Thymus (tissue), 11 donors: ENCODE measurements around the gene RASGRP1. TPM values are rescaled to one million over a fixed set of nuclear protein-coding genes. Genes with fewer than 3 reads are reported as not detected.

Experiments used
- DNase-seq, 9 donors: peaks; one replicate each; pipeline ENCODE4 v3.0.0-alpha.2; 2013; ENCODE audit warnings: low spot score in 9 of 9, low read depth in 6 of 9, missing footprints in 1 of 9
- H3K27ac ChIP-seq, 2 donors: one replicate each; pipeline ENCODE4 v1.5.1; 2013; ENCODE audit warnings: control low read depth in 1 of 2, low read depth in 1 of 2, low read length in 1 of 2, mild to moderate bottlenecking in 1 of 2, moderate library complexity in 1 of 2
- H3K27me3 ChIP-seq, 2 donors: one replicate each; pipeline ENCODE4 v1.5.1; 2013; ENCODE audit warnings: low read length in 1 of 2; ENCODE audit not compliant: control insufficient read depth in 2 of 2, insufficient read depth in 1 of 2
- H3K36me3 ChIP-seq, 2 donors: one replicate each; pipeline ENCODE4 v1.5.1; 2013; ENCODE audit warnings: low read length in 1 of 2, mild to moderate bottlenecking in 1 of 2, moderate library complexity in 1 of 2; ENCODE audit not compliant: control insufficient read depth in 2 of 2, insufficient read depth in 2 of 2
- H3K4me1 ChIP-seq, 2 donors: one replicate each; pipeline ENCODE4 v1.5.1; 2013; ENCODE audit warnings: low read length in 2 of 2; ENCODE audit not compliant: control insufficient read depth in 2 of 2, insufficient read depth in 2 of 2
- H3K4me3 ChIP-seq, 2 donors: one replicate each; pipeline ENCODE4 v1.5.1; 2013; ENCODE audit warnings: low read length in 2 of 2, control low read depth in 1 of 2, mild to moderate bottlenecking in 1 of 2
- H3K9me3 ChIP-seq, 2 donors: one replicate each; pipeline ENCODE4 v1.5.1; 2013; ENCODE audit warnings: low read length in 1 of 2, mild to moderate bottlenecking in 1 of 2; ENCODE audit not compliant: control insufficient read depth in 2 of 2, insufficient read depth in 1 of 2
- WGBS: extraction: QIAGEN DNeasy Blood & Tissue Kit; methylation state at CpG from one replicate; pipeline ENCODE4 v1.1.7; 2013; 5-methylcytosine and 5-hydroxymethylcytosine counted together
- polyA plus RNA-seq: library from polyadenylated mRNA; stranded (reverse); fragments of 200-250 nt; gene quantifications from one replicate; pipeline ENCODE4 v1.2.3, GENCODE V29; 2013
- total RNA-seq: library from RNA; stranded (reverse); fragments of 120-200 nt; gene quantifications from one replicate; pipeline ENCODE4 v1.2.4, GENCODE V29; 2013
- donor health status: healthy.

RASGRP1 gene
- total and polyA plus RNA-seq, 2 donors, result 12.3 to 53.3 TPM

DNA sequence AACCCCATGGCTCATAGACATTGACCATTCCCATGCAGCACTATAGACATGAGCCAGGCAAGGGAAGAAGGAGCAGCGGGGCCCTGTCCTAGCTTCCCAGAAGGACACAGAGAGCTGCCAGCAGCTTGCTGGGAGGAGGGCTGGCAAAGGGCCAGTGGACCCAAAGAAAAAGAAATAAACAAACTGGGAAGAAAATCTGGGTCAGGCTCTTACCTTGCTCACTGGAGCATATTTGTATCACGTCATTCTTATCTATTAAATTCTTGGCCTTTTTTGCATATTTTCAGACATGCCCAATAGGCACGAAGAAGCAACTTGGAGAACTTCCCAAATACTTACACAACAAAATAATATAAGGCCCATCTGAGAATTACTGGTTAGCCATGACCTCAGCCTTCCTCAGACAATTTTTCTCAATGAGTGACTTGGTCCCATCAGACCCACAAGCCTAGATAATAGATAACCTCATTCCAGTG, 28.4 kb downstream of the RASGRP1 start:
- Histone ChIP-seq H3K4me3 (no peak overlapping the region), H3K27ac (no peak overlapping the region), H3K36me3 (peaks cover 29 to 40% of the 10 kb centered on the region in 2 donors), H3K9me3 (no peaks in the 10 kb centered on the region), H3K27me3 (no peaks in the 10 kb centered on the region), H3K4me1 (peaks cover 18 to 19% of the 10 kb centered on the region in 2 donors)
- 94% methylated on average over 3 of the region's 3 CpGs for WGBS
- no peak for DNase-seq

DNA sequence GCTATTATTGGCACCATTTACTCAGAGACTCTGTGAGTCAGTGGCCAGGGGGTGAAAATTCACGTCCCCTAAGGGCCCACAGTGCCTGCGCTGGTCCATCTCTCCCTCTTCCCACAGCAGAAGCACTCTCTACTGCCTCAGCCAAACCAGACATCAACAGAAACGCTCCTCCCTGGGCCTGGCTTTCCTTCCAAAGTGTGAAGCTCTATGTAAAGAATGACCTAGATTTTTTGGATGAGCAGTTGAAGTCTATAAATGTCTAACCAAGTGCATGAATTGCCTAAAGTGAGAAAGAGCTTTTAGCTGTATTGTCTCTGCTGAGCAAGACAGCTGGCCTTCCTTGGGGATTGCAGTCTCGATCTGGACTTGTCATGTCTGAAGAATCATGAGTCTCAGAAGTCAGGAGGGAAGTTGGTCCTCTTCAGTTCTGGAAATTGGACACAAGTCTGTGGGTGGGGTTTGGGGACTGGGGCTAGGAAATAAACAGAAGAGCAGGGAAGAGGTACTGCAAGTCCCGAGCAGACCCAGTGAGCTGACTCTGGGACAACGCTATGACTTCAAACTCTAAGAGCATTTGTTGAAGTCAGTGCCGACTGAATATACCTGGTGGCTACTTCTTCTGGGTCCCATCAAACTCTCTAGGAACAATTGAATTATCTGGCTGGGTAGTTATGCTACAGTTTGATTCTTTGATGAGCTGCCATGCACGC, 29.0 kb downstream of the RASGRP1 start:
- H3K9me3 ChIP-seq, result no peaks in the 10 kb centered on the region
- H3K27ac ChIP-seq, result peak overlapping the region in 1 of 2 donors; percentile 64
- WGBS, result 98% methylated on average over 8 of the region's 8 CpGs
- H3K27me3 ChIP-seq, result no peaks in the 10 kb centered on the region
- H3K4me3 ChIP-seq, result no peak overlapping the region
- DNase-seq, result no peak
- H3K36me3 ChIP-seq, result peaks cover 29 to 44% of the 10 kb centered on the region in 2 donors
- H3K4me1 ChIP-seq, result peaks cover 18 to 19% of the 10 kb centered on the region in 2 donors

DNA sequence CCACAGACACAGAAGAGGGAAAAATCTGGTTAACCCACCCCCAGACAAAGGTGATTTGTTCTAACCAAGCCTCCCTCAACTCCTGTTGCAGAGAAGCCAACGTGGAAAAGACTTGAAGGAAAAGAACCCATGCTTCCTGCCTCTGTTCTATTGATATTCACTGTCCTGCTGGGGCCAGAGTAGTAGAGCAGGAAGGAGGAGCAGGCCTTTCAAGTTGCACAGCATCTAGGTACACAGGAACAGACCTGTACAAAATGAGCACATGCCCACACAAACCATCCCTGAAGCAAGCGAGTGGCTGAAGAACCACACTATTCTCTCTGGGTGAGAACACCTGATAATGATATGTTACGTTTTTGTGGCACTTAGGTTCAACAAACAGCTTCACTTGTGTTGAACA, 29.9 kb downstream of the RASGRP1 start:
- Histone ChIP-seq H3K4me1 (peaks cover 18 to 19% of the 10 kb centered on the region in 2 donors), H3K4me3 (no peak overlapping the region), H3K9me3 (no peaks in the 10 kb centered on the region), H3K36me3 (peaks cover 29 to 51% of the 10 kb centered on the region in 2 donors), H3K27ac (peak overlapping the region in 1 of 2 donors; percentile 70), H3K27me3 (no peaks in the 10 kb centered on the region)
- no peak for DNase-seq
- WGBS, result 75% methylated on average over 3 of the region's 3 CpGs

DNA sequence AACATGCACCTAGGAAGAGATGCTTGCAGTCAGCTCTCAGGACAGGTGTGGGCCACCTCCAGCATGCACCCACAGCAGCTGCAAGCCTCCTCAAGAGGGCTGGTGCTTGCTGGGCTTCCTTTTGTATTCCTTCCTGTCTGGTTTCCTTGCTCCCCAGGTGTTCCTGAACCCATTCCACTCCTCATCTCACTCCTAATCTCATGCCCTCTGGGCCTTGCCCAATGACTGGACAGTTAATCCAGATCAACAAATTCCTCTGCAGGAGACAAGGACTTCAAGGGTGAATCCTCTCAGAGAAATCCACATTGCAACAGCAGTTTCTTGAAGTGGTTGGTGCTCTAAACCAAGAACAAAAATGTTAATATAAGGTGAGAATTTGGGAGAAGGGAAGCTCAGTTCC, 30.7 kb downstream of the RASGRP1 start:
- H3K4me3 ChIP-seq, result no peak overlapping the region
- peak in 1 of 9 donors; percentile 15 for DNase-seq
- H3K9me3 ChIP-seq, result no peaks in the 10 kb centered on the region
- no peak overlapping the region for H3K27ac ChIP-seq
- no peaks in the 10 kb centered on the region for H3K27me3 ChIP-seq
- H3K36me3 ChIP-seq, result peaks cover 29 to 50% of the 10 kb centered on the region in 2 donors
- peaks cover 16 to 17% of the 10 kb centered on the region in 2 donors for H3K4me1 ChIP-seq

DNA sequence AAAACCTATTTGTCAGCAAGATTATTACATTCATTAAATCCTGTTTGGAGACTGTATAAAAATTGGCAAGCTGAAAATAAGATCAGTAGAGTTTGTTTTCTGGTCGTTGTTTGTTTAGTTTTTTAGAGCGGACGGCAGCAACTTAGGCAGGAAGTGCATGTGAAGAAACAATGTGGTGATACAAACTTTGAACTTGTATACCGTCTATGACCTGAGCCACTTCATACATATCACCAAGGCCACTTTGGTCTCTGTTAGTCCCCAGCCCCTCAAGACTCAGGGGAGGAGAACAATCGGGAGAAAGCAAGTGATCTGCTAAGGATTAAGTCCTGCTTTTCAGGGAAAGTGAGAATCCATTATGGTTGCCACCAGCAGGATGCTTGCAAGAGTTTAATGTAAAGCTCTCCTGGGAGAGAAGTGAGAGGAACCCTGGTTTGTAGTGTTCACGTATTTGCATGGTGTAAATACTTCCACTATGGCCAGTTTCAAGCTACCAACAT, 31.1 kb downstream of the RASGRP1 start:
- H3K9me3 ChIP-seq, result no peaks in the 10 kb centered on the region
- H3K36me3 ChIP-seq, result peaks cover 29 to 46% of the 10 kb centered on the region in 2 donors
- no peak overlapping the region for H3K27ac ChIP-seq
- no peaks in the 10 kb centered on the region for H3K27me3 ChIP-seq
- H3K4me1 ChIP-seq, result peaks cover 12% of the 10 kb centered on the region in 2 donors
- no peak overlapping the region for H3K4me3 ChIP-seq
- whole genome bisulfite sequencing, result 86% methylated on average over 6 of the region's 6 CpGs
- DNase-seq, result no peak

DNA sequence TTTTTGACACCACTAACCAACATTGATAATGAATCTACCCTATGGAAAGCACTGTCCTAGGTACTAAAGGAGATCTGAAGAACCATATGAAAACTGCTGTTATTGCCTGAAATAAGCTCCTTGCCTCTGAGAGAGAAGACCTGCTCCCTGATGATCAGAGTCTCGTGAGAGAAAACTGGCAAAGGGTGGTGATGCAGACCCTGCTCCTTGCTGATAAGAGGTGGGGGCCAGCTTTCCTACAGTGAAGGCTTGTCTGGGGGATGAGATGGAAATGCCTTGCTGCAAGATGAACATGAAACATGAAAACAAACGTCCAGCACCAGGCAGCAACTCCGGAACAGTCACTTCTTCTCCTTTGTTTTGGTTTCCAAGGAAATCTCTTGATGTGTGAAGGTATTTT, 31.9 kb downstream of the RASGRP1 start:
- H3K9me3 ChIP-seq, result no peaks in the 10 kb centered on the region
- WGBS, result 96% methylated on average over 3 of the region's 3 CpGs
- DNase-seq, result no peak
- peaks cover 28 to 43% of the 10 kb centered on the region in 2 donors for H3K36me3 ChIP-seq
- no peaks in the 10 kb centered on the region for H3K27me3 ChIP-seq
- no peak overlapping the region for H3K4me3 ChIP-seq
- H3K4me1 ChIP-seq, result peaks cover 8 to 9% of the 10 kb centered on the region in 2 donors
- no peak overlapping the region for H3K27ac ChIP-seq

DNA sequence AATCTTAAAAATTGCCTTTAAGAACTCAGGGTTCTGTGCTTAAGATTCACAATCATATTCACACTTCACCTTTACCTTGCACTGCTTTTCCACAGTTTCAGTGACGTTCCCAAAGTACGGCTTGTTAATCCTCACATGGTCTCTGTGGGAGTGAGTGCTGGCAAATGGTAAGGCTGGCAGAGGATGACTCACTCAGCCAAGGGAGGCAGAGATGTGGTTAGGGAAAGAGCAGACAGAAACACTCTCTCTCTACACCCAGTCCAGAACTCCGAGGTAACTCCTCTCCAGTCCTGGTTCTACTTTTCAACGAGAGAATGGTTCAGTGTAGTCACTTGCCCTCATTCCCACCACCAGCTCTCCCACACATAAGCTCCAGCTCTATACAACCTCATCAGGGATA, 33.1 kb downstream of the RASGRP1 start:
- Histone ChIP-seq H3K27ac (no peak overlapping the region), H3K36me3 (peaks cover 31 to 44% of the 10 kb centered on the region in 2 donors), H3K27me3 (no peaks in the 10 kb centered on the region), H3K4me1 (peaks cover 6 to 8% of the 10 kb centered on the region in 2 donors), H3K9me3 (no peaks in the 10 kb centered on the region), H3K4me3 (no peak overlapping the region)
- no peak for DNase-seq
- 97% methylated on average over 4 of the region's 4 CpGs for WGBS

DNA sequence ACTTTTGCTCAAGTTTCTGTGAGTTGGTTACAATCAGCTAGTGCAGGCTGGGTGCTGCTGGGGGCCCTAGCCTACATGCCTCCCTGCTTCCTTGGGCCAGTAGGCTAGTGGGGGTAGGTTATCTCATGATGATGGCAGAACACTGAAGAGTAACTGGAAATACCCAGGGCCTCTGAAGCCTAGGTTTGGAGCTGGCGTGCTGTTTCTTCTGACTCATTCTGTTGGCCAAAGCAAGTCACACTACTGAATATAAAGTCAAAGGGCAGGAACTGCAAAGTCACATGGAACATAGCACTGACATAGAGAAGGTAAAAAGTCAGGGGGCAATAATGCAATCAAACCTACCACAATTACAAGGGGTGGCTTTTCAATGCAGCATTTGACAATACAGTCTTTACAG, 34.5 kb downstream of the RASGRP1 start:
- H3K36me3 ChIP-seq, result peaks cover 36 to 48% of the 10 kb centered on the region in 2 donors
- WGBS, result 93% methylated on average over 1 of the region's 1 CpG
- DNase-seq, result no peak
- H3K4me3 ChIP-seq, result no peak overlapping the region
- no peak overlapping the region for H3K27ac ChIP-seq
- H3K27me3 ChIP-seq, result no peaks in the 10 kb centered on the region
- no peaks in the 10 kb centered on the region for H3K9me3 ChIP-seq
- H3K4me1 ChIP-seq, result peaks cover 5 to 6% of the 10 kb centered on the region in 2 donors

DNA sequence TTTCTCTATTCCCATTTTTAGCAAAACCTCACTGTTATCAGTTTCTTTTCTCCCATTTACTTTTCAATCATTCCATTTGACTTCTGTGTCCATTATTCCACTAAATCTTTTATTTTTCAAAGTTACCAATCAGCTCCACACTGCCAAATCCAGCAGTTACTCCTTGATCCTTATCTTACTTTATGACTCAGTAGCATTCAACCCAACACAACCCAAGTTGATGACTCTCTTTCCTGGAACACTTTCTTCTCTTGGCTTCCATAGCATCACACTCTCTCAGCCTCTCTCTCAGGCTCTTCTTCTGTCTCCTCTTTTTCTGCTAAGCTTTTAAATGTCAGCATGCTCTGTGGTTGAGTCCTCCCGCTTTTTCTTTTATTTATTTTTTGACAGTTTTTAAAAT, 36.3 kb downstream of the RASGRP1 start:
- 100% methylated on average over 1 of the region's 1 CpG for WGBS
- peaks cover 43 to 55% of the 10 kb centered on the region in 2 donors for H3K36me3 ChIP-seq
- H3K9me3 ChIP-seq, result no peaks in the 10 kb centered on the region
- H3K27ac ChIP-seq, result no peak overlapping the region
- no peak for DNase-seq
- H3K27me3 ChIP-seq, result no peaks in the 10 kb centered on the region
- no peak overlapping the region for H3K4me3 ChIP-seq
- H3K4me1 ChIP-seq, result no peaks in the 10 kb centered on the region
